RWPE2 (cell line): ENCODE measurements around the gene SPRY4.
"Not testable (repeated sequence)": the region's sequence is repeated elsewhere in the genome, so short reads cannot be mapped to it uniquely, and the experiment has no call there.

Source experiments
- ATAC-seq: fragments of 200-7000 bp; cut with Tn5 transposase; 3 replicates; pipeline ENCODE4 v1.9.1; 2021; ENCODE audit warnings: low read depth
- DNase-seq: peaks from one replicate; pipeline ENCODE4 v3.0.0-alpha.2; 2020; ENCODE audit warnings: low spot score
- H3K27ac ChIP-seq: fragments of 450-650 bp; 2 replicates; pipeline ENCODE4 v1.5.1; 2017; ENCODE audit warnings: mild to moderate bottlenecking; ENCODE audit not compliant: poor library complexity, severe bottlenecking
- H3K27me3 ChIP-seq: fragments of 250-450 bp; sonication (Bioruptor Pico); 2 replicates; pipeline ENCODE4 v1.5.1; 2021; ENCODE audit warnings: mild to moderate bottlenecking, moderate library complexity; ENCODE audit not compliant: insufficient read depth, poor library complexity, severe bottlenecking
- H3K36me3 ChIP-seq: fragments of 250-450 bp; sonication (Bioruptor Pico); 2 replicates; pipeline ENCODE4 v1.5.1; 2020; ENCODE audit warnings: low read depth, mild to moderate bottlenecking, moderate library complexity
- H3K4me1 ChIP-seq: fragments of 250-450 bp; sonication (Bioruptor Pico); 2 replicates; pipeline ENCODE4 v1.5.1; 2021; ENCODE audit warnings: mild to moderate bottlenecking, moderate library complexity; ENCODE audit not compliant: insufficient read depth, poor library complexity, severe bottlenecking
- H3K4me3 ChIP-seq: fragments of 250-450 bp; sonication (Bioruptor Pico); 2 replicates; pipeline ENCODE4 v1.5.1; 2021; ENCODE audit warnings: mild to moderate bottlenecking, moderate library complexity; ENCODE audit not compliant: severe bottlenecking
- H3K9me3 ChIP-seq: fragments of 250-450 bp; sonication (Bioruptor Pico); 2 replicates; pipeline ENCODE4 v1.5.1; 2021; ENCODE audit warnings: mild to moderate bottlenecking, moderate library complexity; ENCODE audit not compliant: severe bottlenecking
- CTCF ChIP-seq: fragments of 450-650 bp; IDR thresholded peaks from one replicate; pipeline ENCODE4 v1.5.1; 2017; ENCODE audit warnings: mild to moderate bottlenecking, moderate library complexity; ENCODE audit not compliant: poor library complexity, severe bottlenecking

Gene SPRY4

DNA sequence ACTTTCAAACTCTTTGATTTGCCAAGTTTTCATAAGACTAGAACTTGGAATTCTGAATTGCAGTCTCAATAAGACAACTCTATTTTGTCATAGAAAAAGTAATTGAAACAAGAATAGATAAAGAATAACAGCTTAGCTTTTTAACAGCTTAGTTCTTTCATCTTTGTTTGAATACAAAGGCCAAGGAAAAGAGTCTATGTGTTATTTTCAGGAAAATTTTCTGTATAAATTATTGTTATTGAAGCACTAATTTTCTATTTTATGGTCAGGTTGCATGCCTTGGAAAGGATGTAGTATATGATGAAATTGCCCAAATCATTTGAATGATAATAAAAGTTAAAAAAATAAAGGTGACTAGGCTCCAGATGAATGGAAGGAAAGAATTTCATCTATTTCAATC is 25.2 kb upstream of the SPRY4 start:
- DNase-seq, result no peak
- TF ChIP-seq CTCF, result no peak
- Histone ChIP-seq H3K27me3 (no peaks in the 10 kb centered on the region), H3K4me1 (no peaks in the 10 kb centered on the region), H3K27ac (peak overlapping the region; percentile 4), H3K9me3 (peaks cover 6% of the 10 kb centered on the region), H3K36me3 (peaks cover 18% of the 10 kb centered on the region), H3K4me3 (no peak overlapping the region)
- peak; percentile 35; the same call in 1 of the 3 replicates for ATAC-seq

DNA sequence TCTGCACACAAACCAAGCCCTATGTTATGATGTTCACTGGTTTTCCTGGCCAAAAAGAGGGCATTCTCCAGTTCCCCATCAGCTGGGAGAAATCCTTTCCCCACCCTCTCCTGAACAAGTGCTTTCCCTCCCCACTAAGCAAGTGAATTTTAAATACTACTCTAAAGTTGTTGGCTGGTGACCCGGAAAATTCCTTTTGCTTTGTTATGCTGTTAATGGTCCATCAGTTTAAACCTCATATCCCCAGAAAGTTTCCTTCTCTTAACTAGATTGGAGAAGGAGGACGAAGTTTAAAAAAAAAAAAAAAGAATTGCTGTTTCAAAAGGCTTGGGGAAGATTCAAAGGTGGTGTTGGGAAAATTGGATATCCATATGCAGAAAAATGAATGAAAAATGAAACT is 21.9 kb upstream of the SPRY4 start:
- H3K27ac ChIP-seq, result no peak overlapping the region
- no peak for TF ChIP-seq CTCF
- H3K27me3 ChIP-seq, result no peaks in the 10 kb centered on the region
- no peak overlapping the region for H3K4me3 ChIP-seq
- H3K9me3 ChIP-seq, result peaks cover 19% of the 10 kb centered on the region
- H3K4me1 ChIP-seq, result peaks cover 4% of the 10 kb centered on the region
- no peak for DNase-seq
- H3K36me3 ChIP-seq, result peaks cover 21% of the 10 kb centered on the region
- ATAC-seq, result no peak

DNA sequence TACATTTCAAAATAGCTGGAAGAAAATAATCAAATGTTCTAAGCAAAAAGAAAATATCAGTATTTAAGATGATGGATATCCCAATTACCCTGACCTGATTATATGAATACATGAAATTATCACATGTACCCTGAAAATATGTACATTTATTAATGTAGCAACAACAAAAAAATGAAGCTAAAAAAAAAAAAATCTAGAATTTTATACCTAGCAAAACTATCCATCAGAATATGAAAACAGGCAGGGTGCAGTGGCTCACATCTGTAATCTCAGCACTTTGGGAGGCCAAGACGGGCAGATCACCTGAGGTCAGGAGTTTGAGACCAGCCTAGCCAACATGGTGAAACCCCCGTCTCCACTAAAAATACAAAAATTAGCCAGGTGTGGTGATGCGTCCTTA is 20.1 kb upstream of the SPRY4 start:
- H3K9me3 ChIP-seq, result peaks cover 19% of the 10 kb centered on the region
- not testable (repeated sequence) for H3K27me3 ChIP-seq, H3K27ac ChIP-seq, ATAC-seq, H3K4me3 ChIP-seq, DNase-seq, H3K4me1 ChIP-seq
- H3K36me3 ChIP-seq, result peaks cover 21% of the 10 kb centered on the region

DNA sequence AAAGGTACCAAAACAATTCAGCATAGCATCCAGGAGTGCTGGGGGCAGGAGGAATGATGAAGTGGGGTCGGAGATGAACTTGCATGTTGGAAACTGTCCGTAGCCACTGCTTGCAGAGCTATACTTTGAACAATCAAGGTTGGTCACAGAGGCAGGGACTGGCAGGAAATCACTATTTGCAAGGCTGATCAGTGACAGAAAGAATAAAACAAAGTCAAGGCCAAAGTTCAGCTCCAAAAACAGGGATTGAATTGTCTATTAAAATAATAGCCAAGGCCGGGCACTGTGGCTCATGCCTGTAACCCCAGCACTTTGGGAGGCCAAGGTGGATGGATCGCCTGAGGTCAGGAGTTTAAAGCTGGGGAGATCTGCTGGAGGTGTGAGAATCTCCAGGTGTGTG is 18.7 kb upstream of the SPRY4 start:
- ATAC-seq, result no peak
- no peak for TF ChIP-seq CTCF
- H3K4me3 ChIP-seq, result no peak overlapping the region
- no peak for DNase-seq
- no peak overlapping the region for H3K27ac ChIP-seq
- peaks cover 19% of the 10 kb centered on the region for H3K9me3 ChIP-seq
- peaks cover 4% of the 10 kb centered on the region for H3K4me1 ChIP-seq
- H3K36me3 ChIP-seq, result peaks cover 35% of the 10 kb centered on the region
- no peaks in the 10 kb centered on the region for H3K27me3 ChIP-seq

GRCh38 chr5:142342128-142342981 is 17.5 kb upstream of the SPRY4 start:
- Histone ChIP-seq H3K36me3 (peaks cover 37% of the 10 kb centered on the region), H3K27ac (peak overlapping the region; percentile 4), H3K4me3 (no peak overlapping the region), H3K9me3 (peaks cover 19% of the 10 kb centered on the region), H3K4me1 (peaks cover 4% of the 10 kb centered on the region), H3K27me3 (no peaks in the 10 kb centered on the region)
- DNase-seq (no peak), ATAC-seq (peak; percentile 77)
- no peak for TF ChIP-seq CTCF
